Measurements from ENCODE around the gene UBXN4. TPM values are rescaled to one million over a fixed set of nuclear protein-coding genes. Genes with fewer than 3 reads are reported as not detected.

Gene UBXN4
- total and polyA plus RNA-seq, 2 of the 13 experiments (the other 11 are each of a cell fraction or from before 2014, with no cell fraction given): 74.2 to 104 TPM

DNA sequence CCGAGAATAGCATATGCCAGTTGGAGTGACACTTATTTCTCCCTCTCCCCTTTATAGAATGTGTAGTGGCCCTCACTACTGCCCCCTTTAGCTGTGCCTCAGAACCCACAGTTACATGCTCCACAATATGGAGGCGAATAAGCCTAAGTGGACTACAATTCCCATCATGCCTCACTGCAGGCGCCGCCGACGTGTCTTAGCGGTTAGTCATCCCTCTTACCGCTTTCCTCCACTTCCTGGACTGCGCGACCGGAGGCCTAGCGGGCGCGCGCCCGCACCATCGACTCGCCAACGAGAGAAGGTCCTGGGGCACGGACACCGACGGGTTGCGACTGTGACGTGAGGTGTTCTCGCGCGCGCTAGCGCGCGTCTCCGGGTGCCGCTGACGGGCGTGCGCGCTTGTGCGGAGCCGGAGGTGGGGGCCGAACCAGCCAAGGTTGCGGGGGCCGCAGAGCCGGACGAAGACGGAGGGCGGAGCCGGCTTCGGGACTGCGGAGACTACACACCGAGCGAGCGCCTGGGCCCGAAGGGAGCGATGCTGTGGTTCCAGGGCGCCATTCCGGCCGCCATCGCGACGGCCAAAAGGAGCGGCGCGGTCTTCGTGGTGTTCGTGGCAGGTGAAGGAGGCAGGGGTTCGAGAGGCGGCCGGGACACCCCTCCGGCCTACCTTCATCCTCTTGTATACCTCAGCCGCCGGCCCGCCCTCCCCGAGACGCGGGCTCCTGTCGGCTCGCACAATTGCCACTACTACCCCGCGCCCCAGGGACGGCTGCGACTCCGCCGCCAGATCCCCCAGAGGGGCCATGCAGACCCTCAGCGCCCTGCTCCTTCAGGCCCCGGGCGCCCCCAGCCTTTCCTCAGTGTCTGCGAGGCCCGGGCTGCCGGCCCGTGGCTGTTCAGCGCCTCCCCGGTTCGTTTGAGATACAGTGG lies at the start of gene UBXN4 (continued):
- TF ChIP-seq KDM6A (CRISPR knock-in tag; IDR thresholded peaks at IDR 0.05; ENCODE audit: low read depth) (no peak), CREB3 (CRISPR knock-in tag; IDR thresholded peaks at IDR 0.05) (peak; percentile 86; the same call in 1 of the 2 replicates), NFRKB (IDR thresholded peaks at IDR 0.05) (no peak), SIX4 (CRISPR knock-in tag; IDR thresholded peaks at IDR 0.05) (no peak), ZNF556 (CRISPR knock-in tag; IDR thresholded peaks at IDR 0.05; ENCODE audit: borderline replicate concordance) (peak; percentile 67; the same call in 1 of the 2 replicates), ZNF761 (CRISPR knock-in tag; conservative IDR thresholded peaks at IDR 0.05) (no peak; the same call in 1 of the 2 replicates), ZHX2 (IDR thresholded peaks at IDR 0.05; ENCODE audit: low read depth) (peak; percentile 92), ZHX2 (CRISPR knock-in tag; IDR thresholded peaks at IDR 0.05; ENCODE audit: borderline replicate concordance) (0 out of 2 replicates have a peak, but pooled peaks have one; percentile 33), ZFP37 (CRISPR knock-in tag; IDR thresholded peaks at IDR 0.05; ENCODE audit: borderline replicate concordance) (peak; percentile 14; the same call in 1 of the 2 replicates), ARID2 (CRISPR knock-in tag; IDR thresholded peaks at IDR 0.05; ENCODE audit: borderline replicate concordance) (peak; percentile 73; the same call in 1 of the 2 replicates), HNRNPL (IDR thresholded peaks at IDR 0.05; ENCODE audit: low read depth, low read length) (no peak; the same call in 1 of the 2 replicates), MED13 (CRISPR knock-in tag; IDR thresholded peaks at IDR 0.05) (0 out of 2 replicates have a peak, but pooled peaks have one; percentile 34), GTF2F1 (IDR thresholded peaks at IDR 0.05; ENCODE audit: low read length) (0 out of 2 replicates have a peak, but pooled peaks have one; percentile 44), THAP11 (CRISPR knock-in tag; IDR thresholded peaks at IDR 0.05) (peak; percentile 98), ZNF235 (CRISPR knock-in tag; IDR thresholded peaks at IDR 0.05; ENCODE audit: borderline replicate concordance) (0 out of 2 replicates have a peak, but pooled peaks have one; percentile 36)
- TF ChIP-seq, protein P1, sequence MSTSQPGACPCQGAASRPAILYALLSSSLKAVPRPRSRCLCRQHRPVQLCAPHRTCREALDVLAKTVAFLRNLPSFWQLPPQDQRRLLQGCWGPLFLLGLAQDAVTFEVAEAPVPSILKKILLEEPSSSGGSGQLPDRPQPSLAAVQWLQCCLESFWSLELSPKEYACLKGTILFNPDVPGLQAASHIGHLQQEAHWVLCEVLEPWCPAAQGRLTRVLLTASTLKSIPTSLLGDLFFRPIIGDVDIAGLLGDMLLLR (CRISPR knock-in tag; IDR thresholded peaks at IDR 0.05): no peak; the same call in none of the 2 replicates
- TF ChIP-seq, protein P2, sequence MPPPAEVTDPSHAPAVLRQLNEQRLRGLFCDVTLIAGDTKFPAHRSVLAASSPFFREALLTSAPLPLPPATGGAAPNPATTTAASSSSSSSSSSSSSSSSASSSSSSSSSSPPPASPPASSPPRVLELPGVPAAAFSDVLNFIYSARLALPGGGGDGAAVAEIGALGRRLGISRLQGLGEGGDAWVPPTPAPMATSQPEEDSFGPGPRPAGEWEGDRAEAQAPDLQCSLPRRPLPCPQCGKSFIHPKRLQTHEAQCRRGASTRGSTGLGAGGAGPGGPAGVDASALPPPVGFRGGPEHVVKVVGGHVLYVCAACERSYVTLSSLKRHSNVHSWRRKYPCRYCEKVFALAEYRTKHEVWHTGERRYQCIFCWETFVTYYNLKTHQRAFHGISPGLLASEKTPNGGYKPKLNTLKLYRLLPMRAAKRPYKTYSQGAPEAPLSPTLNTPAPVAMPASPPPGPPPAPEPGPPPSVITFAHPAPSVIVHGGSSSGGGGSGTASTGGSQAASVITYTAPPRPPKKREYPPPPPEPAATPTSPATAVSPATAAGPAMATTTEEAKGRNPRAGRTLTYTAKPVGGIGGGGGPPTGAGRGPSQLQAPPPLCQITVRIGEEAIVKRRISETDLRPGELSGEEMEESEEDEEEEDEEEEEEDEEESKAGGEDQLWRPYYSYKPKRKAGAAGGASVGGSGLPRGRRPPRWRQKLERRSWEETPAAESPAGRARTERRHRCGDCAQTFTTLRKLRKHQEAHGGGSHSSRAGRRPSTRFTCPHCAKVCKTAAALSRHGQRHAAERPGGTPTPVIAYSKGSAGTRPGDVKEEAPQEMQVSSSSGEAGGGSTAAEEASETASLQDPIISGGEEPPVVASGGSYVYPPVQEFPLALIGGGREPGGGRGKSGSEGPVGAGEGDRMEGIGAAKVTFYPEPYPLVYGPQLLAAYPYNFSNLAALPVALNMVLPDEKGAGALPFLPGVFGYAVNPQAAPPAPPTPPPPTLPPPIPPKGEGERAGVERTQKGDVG (CRISPR knock-in tag; IDR thresholded peaks at IDR 0.05; ENCODE audit: borderline replicate concordance): no peak

All from HepG2 (cell line).